PC-3 (cell line): ENCODE data around the gene CFLAR. TPM values are rescaled to one million over a fixed set of nuclear protein-coding genes. Genes with fewer than 3 reads are reported as not detected.
A peak's percentile ranks its signal among the peaks of the same experiment; 100 is the strongest.
"Not testable (repeated sequence)": the region's sequence is repeated elsewhere in the genome, so short reads cannot be mapped to it uniquely, and the experiment has no call there.

Experiments used
- ATAC-seq: fragments of 200-7000 bp; cut with Tn5 transposase; 2 replicates; pipeline ENCODE4 v1.9.1; 2020; ENCODE audit warnings: mild to moderate bottlenecking, moderate library complexity
- BruUV-seq: library from RNA; stranded (reverse); fragments of 400-500 nt; replicated peaks from 2 replicates; lab custom pipeline; 2021; lab: Mats Ljungman, UMichigan
- CTCF ChIA-PET: fragments of 300-600 bp; sonication (Branson Sonifier 250); formaldehyde crosslinking; loops from one replicate; lab custom pipeline; 2022; ENCODE audit warnings: antibody characterized with exemption; lab: Charles Lee
- POLR2A ChIA-PET: fragments of 300-600 bp; sonication (Branson Sonifier 250); formaldehyde crosslinking; loops from one replicate; lab custom pipeline; 2022; ENCODE audit warnings: antibody characterized with exemption; ENCODE audit not compliant: unreplicated experiment; lab: Charles Lee
- DNase-seq: peaks from one replicate; pipeline ENCODE4 v3.0.0-alpha.2; 2015
- H2AFZ ChIP-seq: fragments of 300-600 bp; sonication (generic); 2 replicates; pipeline ENCODE4 v1.6.0; 2016; ENCODE audit warnings: antibody characterized with exemption, low read length
- H3F3A ChIP-seq: fragments of 300-600 bp; sonication (generic); one replicate; pipeline ENCODE4 v1.6.0; 2017; ENCODE audit warnings: antibody characterized with exemption, low read length, control low read depth, mild to moderate bottlenecking; ENCODE audit not compliant: unreplicated experiment
- H3K27ac ChIP-seq: fragments of 300-600 bp; sonication (generic); 2 replicates; pipeline ENCODE4 v1.5.1; 2016; ENCODE audit warnings: mild to moderate bottlenecking, low read length
- H3K27me3 ChIP-seq: fragments of 300-600 bp; sonication (generic); 2 replicates; pipeline ENCODE4 v1.6.1; 2016; ENCODE audit warnings: low read length, mixed read lengths
- H3K36me3 ChIP-seq: fragments of 300-600 bp; sonication (generic); 2 replicates; pipeline ENCODE4 v1.6.1; 2016; ENCODE audit warnings: low read depth, mixed run types, low read length, mixed read lengths
- H3K4me1 ChIP-seq: fragments of 300-600 bp; sonication (generic); 2 replicates; pipeline ENCODE4 v1.5.1; 2016; ENCODE audit warnings: low read length; ENCODE audit not compliant: insufficient read depth
- H3K4me2 ChIP-seq: fragments of 300-600 bp; sonication (generic); 2 replicates; pipeline ENCODE4 v1.6.0; 2016; ENCODE audit warnings: low read length
- H3K4me3 ChIP-seq: fragments of 300-600 bp; sonication (generic); 2 replicates; pipeline ENCODE4 v1.5.1; 2016; ENCODE audit warnings: mild to moderate bottlenecking, low read length, mixed read lengths
- H3K79me2 ChIP-seq: fragments of 300-600 bp; sonication (generic); 2 replicates; pipeline ENCODE4 v1.6.1; 2017; ENCODE audit warnings: low read length, mixed read lengths
- H3K9ac ChIP-seq: fragments of 300-600 bp; sonication (generic); 2 replicates; pipeline ENCODE4 v1.6.0; 2016; ENCODE audit warnings: mild to moderate bottlenecking, low read length
- H3K9me2 ChIP-seq: fragments of 300-600 bp; sonication (generic); replicated peaks from 2 replicates; pipeline ENCODE4 v1.6.1; 2016; ENCODE audit warnings: mixed run types, low read length, mixed read lengths
- H3K9me3 ChIP-seq: fragments of 300-600 bp; sonication (generic); 2 replicates; pipeline ENCODE4 v1.6.1; 2016; ENCODE audit warnings: low read length, mixed read lengths
- H4K20me1 ChIP-seq: fragments of 300-600 bp; sonication (generic); 2 replicates; pipeline ENCODE4 v1.6.1; 2016; ENCODE audit warnings: low read length, mixed read lengths
- CTCF ChIP-seq: fragments of 300-600 bp; sonication (generic); conservative IDR thresholded peaks from 2 replicates; pipeline ENCODE4 v1.5.1; 2017; ENCODE audit warnings: antibody characterized with exemption, low read depth, mild to moderate bottlenecking, low read length
- EZH2 ChIP-seq: fragments of 300-600 bp; sonication (generic); IDR thresholded peaks from one replicate; pipeline ENCODE4 v1.6.1; 2017; ENCODE audit warnings: antibody characterized with exemption, mild to moderate bottlenecking, low read length; ENCODE audit not compliant: unreplicated experiment
- EZH2phosphoT487 ChIP-seq: fragments of 300-600 bp; sonication (generic); IDR thresholded peaks from 2 replicates; pipeline ENCODE4 v1.6.1; 2018; ENCODE audit warnings: mild to moderate bottlenecking, antibody characterized with exemption, low read length, borderline replicate concordance
- intact Hi-C: fragments of 100-400 bp; cut with micrococcal nuclease; formaldehyde crosslinking; loops from 2 replicates; pipeline ENCODE4 v1.9.0; 2023
- total RNA-seq: library from RNA; depleted of rRNA; stranded (reverse); fragments of >200 nt; gene quantifications from 2 replicates; pipeline ENCODE4 v1.2.3, GENCODE V29; 2014

The CFLAR gene
- total RNA-seq, 1 experiment from 2014 or later: 33.5 TPM

GRCh38 chr2:201148434-201148990, 32.5 kb downstream of the CFLAR start:
- Histone ChIP-seq H3F3A (peaks cover 21% of the 10 kb centered on the region), H3K36me3 (peaks cover 4% of the 10 kb centered on the region; the same call in 1 of the 2 replicates), H3K9me3 (no peaks in the 10 kb centered on the region), H3K9ac (peak overlapping the region; percentile 37), H2AFZ (no peak overlapping the region), H3K4me1 (peaks cover 46% of the 10 kb centered on the region), H4K20me1 (no peaks in the 10 kb centered on the region), H3K4me2 (peak overlapping the region; percentile 84), H3K9me2 (no peaks in the 10 kb centered on the region), H3K4me3 (peak overlapping the region; percentile 52; the same call in 1 of the 2 replicates), H3K79me2 (peaks cover 12% of the 10 kb centered on the region), H3K27me3 (no peaks in the 10 kb centered on the region), H3K27ac (peak overlapping the region; percentile 89)
- CTCF ChIA-PET: interaction anchor here (0.6 kb wide), 1 partner anchor 79 kb away, joined by 4 read pairs; no protein-coding TSS in a partner anchor
- no peak for DNase-seq
- BruUV-seq: TSS peak; percentile 40
- intact Hi-C loops: loop anchor here (2.0 kb wide), 2 partner anchors 18 to 30 kb away; no protein-coding TSS in a partner anchor
- ATAC-seq: peak; percentile 8; the same call in 1 of the 2 replicates
- POLR2A ChIA-PET: no interaction called here
- no peak for TF ChIP-seq CTCF
- TF ChIP-seq EZH2phosphoT487: no peak
- TF ChIP-seq EZH2: no peak

- no peaks in the 10 kb centered on the region for H4K20me1 ChIP-seq
- H3K27ac ChIP-seq: peak overlapping the region; percentile 89
- H3K4me1 ChIP-seq: peaks cover 46% of the 10 kb centered on the region
- no peaks in the 10 kb centered on the region for H3K27me3 ChIP-seq
- TF ChIP-seq CTCF: no peak
- TF ChIP-seq EZH2: no peak
- no peak for TF ChIP-seq EZH2phosphoT487
- no peak overlapping the region; the same call in 1 of the 2 replicates for H2AFZ ChIP-seq
- intact Hi-C loops: loop anchor here (1.0 to 2.0 kb wide), 3 partner anchors 9 to 30 kb away; no protein-coding TSS in a partner anchor
- BruUV-seq: TSS peak; percentile 37
- peaks cover 4% of the 10 kb centered on the region; the same call in 1 of the 2 replicates for H3K36me3 ChIP-seq
- H3F3A ChIP-seq: peaks cover 21% of the 10 kb centered on the region
- no peaks in the 10 kb centered on the region for H3K9me3 ChIP-seq
- ATAC-seq (peak; percentile 68), DNase-seq (peak; percentile 94)
- H3K4me3 ChIP-seq: peak overlapping the region; percentile 52
- H3K9ac ChIP-seq: peak overlapping the region; percentile 37
- peaks cover 12% of the 10 kb centered on the region for H3K79me2 ChIP-seq
- ChIA-PET CTCF (interaction anchor here (0.6 to 0.7 kb wide), 2 partner anchors 9 to 80 kb away, joined by 3 to 4 read pairs; no protein-coding TSS in a partner anchor), POLR2A (no interaction called here)
- no peaks in the 10 kb centered on the region for H3K9me2 ChIP-seq
- peak overlapping the region; percentile 84 for H3K4me2 ChIP-seq
Measured at GRCh38 chr2:201149064-201149820, 33.3 kb downstream of the CFLAR start.

GRCh38 chr2:201149821-201150165, 33.8 kb downstream of the CFLAR start:
- peak overlapping the region; percentile 52 for H3K4me3 ChIP-seq
- peaks cover 21% of the 10 kb centered on the region for H3F3A ChIP-seq
- POLR2A ChIA-PET, H3K9me2 ChIP-seq, H4K20me1 ChIP-seq, H3K9me3 ChIP-seq, H3K36me3 ChIP-seq, H3K27me3 ChIP-seq, BruUV-seq, H2AFZ ChIP-seq: not testable (repeated sequence)
- CTCF ChIA-PET: interaction anchor here (0.7 kb wide), 1 partner anchor 8 kb away, joined by 3 read pairs; no protein-coding TSS in a partner anchor
- H3K79me2 ChIP-seq: peaks cover 12% of the 10 kb centered on the region
- ATAC-seq: peak; percentile 49
- intact Hi-C loops: loop anchor here (1.0 to 10.0 kb wide), 4 partner anchors 9 to 185 kb away; partner anchors contain the start of gene ORC2
- H3K9ac ChIP-seq: peak overlapping the region; percentile 37
- H3K4me2 ChIP-seq: peak overlapping the region; percentile 84
- H3K27ac ChIP-seq: peak overlapping the region; percentile 89
- H3K4me1 ChIP-seq: peaks cover 46% of the 10 kb centered on the region
- DNase-seq: peak; percentile 88
